ENCODE results near the gene COL25A1.

GRCh38 chr4:109016200-109016599 lies 286.3 kb downstream of the COL25A1 start:
- TF ChIP-seq CTCF (IDR thresholded peaks at IDR 0.05): no peak
- TF ChIP-seq POLR2A (IDR thresholded peaks at IDR 0.05): no peak
